ENCODE measurements around the gene PARP16. TPM values are rescaled to one million over a fixed set of nuclear protein-coding genes. Genes with fewer than 3 reads are reported as not detected.

The PARP16 gene
- total and polyA plus RNA-seq, 5 experiments from 2014 or later, result 22.9 to 39.3 (median 27.6) TPM

DNA sequence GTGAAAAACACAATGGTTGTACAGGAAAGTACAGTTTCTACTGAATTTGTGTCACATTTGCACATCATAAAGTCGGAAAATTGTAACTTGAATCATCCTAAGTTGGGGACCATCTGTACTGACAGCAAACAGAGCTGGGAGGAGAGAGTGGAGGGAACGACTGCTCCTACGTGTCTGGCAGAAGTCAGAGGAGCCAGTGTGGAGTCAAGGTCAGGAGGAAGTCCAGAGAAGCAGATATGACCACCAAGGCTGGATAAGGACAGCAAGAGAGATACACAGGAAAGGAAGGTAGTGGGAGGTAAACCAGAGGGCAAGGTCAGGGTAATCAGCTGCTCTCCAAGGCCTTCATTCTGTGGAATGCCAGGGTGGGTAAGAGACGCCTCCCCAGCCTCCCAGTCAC is 72.7 kb downstream of the PARP16 start:
- Mint-ChIP-seq H3K27ac (peak overlapping the region in 1 of 10 donors; percentile 6), H3K9me3 (peaks cover 0 to 1% (median 0%) of the 10 kb centered on the region in 9 donors), H3K36me3 (no peaks in the 10 kb centered on the region), H3K4me3 (no peak overlapping the region), H3K4me1 (peaks cover 0 to 13% (median 6%) of the 10 kb centered on the region in 4 donors), H3K27me3 (no peaks in the 10 kb centered on the region)
- DNase-seq (no peak), ATAC-seq (no peak)
- POLR2A ChIA-PET, result no interaction called here

GRCh38 chr15:65213241-65213640 is 73.4 kb downstream of the PARP16 start:
- H3K27me3 Mint-ChIP-seq, result no peaks in the 10 kb centered on the region
- H3K4me1 Mint-ChIP-seq, result peaks cover 0 to 13% (median 6%) of the 10 kb centered on the region in 4 donors
- no peak for DNase-seq
- no peaks in the 10 kb centered on the region for H3K36me3 Mint-ChIP-seq
- no peak overlapping the region for H3K4me3 Mint-ChIP-seq
- POLR2A ChIA-PET, result no interaction called here
- H3K9me3 Mint-ChIP-seq, result peaks cover 0 to 1% (median 0%) of the 10 kb centered on the region in 9 donors
- no peak for ATAC-seq
- no peak overlapping the region for H3K27ac Mint-ChIP-seq

GRCh38 chr15:65212097-65212496 is 74.6 kb downstream of the PARP16 start:
- peak; percentile 63 to 73 for ATAC-seq
- H3K27ac Mint-ChIP-seq, result peak overlapping the region in 2 of 10 donors; percentile 63 to 72
- peak in 8 of 10 donors; percentile 7 to 44 (median 24) for DNase-seq
- H3K4me3 Mint-ChIP-seq, result no peak overlapping the region
- H3K36me3 Mint-ChIP-seq, result no peaks in the 10 kb centered on the region
- peaks cover 0 to 1% (median 0%) of the 10 kb centered on the region in 9 donors for H3K9me3 Mint-ChIP-seq
- H3K27me3 Mint-ChIP-seq, result peaks cover 0 to 2% (median 0%) of the 10 kb centered on the region in 5 donors
- peaks cover 0 to 7% (median 5%) of the 10 kb centered on the region in 4 donors for H3K4me1 Mint-ChIP-seq
- POLR2A ChIA-PET, result interaction anchor here (0.6 to 1.1 kb wide), 3 partner anchors 10 to 305 kb away, joined by 3 read pairs; partner anchors contain the start of gene PARP16

DNA sequence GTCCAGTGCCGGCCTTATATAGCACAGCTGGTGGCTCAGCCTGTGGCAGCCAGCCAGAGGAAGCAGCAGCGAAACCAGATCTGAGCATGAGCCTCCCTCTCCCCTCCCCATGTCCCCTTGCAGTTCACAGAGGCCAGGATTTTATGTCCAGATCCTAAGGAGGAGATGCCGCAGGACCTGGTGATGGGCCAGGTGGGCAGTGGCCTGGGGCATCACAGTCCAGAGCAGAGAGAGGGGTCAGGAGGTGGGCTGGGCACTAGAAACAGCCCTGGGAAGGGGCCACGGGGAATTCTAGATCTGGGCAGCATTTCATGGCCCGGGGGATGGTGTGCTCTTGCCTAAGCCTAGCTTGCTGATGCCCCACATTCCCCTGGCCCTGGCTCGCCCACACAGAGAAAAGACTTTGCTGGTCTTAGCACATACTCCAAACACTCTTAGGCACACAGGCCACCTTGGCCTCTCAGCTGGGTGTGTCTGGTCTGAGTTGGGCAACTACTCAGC is 75.2 kb downstream of the PARP16 start:
- H3K27ac Mint-ChIP-seq, result peak overlapping the region in 1 of 10 donors; percentile 52

DNA sequence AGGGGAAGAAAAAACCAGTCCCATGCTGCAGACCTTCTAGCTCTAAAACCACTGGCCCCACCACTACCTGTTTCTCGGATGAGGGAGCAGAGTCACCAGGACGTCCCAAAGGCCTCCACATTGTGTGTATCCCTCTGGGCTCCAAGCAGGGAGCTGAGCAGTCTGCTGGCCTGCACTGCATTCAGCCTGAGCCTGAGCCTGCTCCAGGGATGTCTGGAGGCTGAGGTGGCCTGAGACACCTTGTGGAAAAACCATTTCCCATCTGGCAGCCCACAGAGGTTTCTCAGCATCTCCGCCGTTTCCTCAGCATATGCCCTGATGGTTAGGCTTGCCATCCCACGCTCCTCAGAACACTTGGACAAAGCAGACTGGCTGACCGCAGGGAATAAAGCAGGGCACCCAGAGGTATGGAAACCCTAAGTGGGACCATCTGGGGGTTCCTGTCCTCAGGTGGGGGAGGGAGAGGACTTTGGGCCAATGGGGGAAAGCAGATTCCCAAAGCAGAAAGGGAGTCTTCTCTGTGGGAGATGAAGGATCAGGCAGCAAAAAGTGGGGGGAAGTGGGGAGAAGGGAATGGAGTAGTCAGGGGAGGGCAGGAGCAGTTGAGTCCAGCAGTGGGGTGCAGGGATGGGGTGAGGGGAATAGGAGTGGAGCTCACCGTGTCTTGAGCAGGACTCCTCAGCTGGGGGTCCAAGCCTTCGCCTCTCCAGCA is 75.8 kb downstream of the PARP16 start, which contains the start of gene CILP:
Gene CILP (minus strand): TSS at position 704 of the 712 bp plus-strand sequence. CDS start 1,718 bp downstream, outside the sequence.
- H3K4me3 Mint-ChIP-seq, result no peak within 1 kb of the TSS
- no peak for DNase-seq
- POLR2A ChIA-PET, result no interaction called here
- peaks cover 0 to 1% (median 0%) of the 10 kb centered on the region in 9 donors for H3K9me3 Mint-ChIP-seq
- H3K36me3 Mint-ChIP-seq, result no peaks in the 10 kb centered on the region
- H3K4me1 Mint-ChIP-seq, result peaks cover 0 to 8% (median 5%) of the 10 kb centered on the region in 4 donors
- no peak for ATAC-seq
- peak within 1 kb of the TSS in 3 of 10 donors; percentile 52 to 72 (median 63) for H3K27ac Mint-ChIP-seq
- peaks cover 0 to 4% (median 0%) of the 10 kb centered on the region in 5 donors for H3K27me3 Mint-ChIP-seq

More for the DNA sequence above, 75.2 kb downstream of the PARP16 start:
- Mint-ChIP-seq H3K27me3 (peaks cover 0 to 4% (median 0%) of the 10 kb centered on the region in 5 donors), H3K9me3 (peaks cover 0 to 1% (median 0%) of the 10 kb centered on the region in 9 donors), H3K4me3 (no peak overlapping the region), H3K4me1 (peaks cover 0 to 8% (median 5%) of the 10 kb centered on the region in 4 donors), H3K36me3 (no peaks in the 10 kb centered on the region)
- POLR2A ChIA-PET, result interaction anchor here (1.0 to 1.1 kb wide), 2 partner anchors 9 to 75 kb away, joined by 3 read pairs; partner anchors contain the start of gene PARP16
- ATAC-seq, result no peak
- DNase-seq, result no peak

- H3K4me3 Mint-ChIP-seq, result no peak overlapping the region
- no peaks in the 10 kb centered on the region for H3K36me3 Mint-ChIP-seq
- peaks cover 0 to 4% (median 0%) of the 10 kb centered on the region in 5 donors for H3K27me3 Mint-ChIP-seq
- no peak for ATAC-seq
- peaks cover 0 to 8% (median 5%) of the 10 kb centered on the region in 4 donors for H3K4me1 Mint-ChIP-seq
- DNase-seq, result no peak
- H3K27ac Mint-ChIP-seq, result peak overlapping the region in 1 of 10 donors; percentile 46
- POLR2A ChIA-PET, result no interaction called here
- no peaks in the 10 kb centered on the region for H3K9me3 Mint-ChIP-seq
Observed at GRCh38 chr15:65209701-65210643, 76.7 kb downstream of the PARP16 start.

DNA sequence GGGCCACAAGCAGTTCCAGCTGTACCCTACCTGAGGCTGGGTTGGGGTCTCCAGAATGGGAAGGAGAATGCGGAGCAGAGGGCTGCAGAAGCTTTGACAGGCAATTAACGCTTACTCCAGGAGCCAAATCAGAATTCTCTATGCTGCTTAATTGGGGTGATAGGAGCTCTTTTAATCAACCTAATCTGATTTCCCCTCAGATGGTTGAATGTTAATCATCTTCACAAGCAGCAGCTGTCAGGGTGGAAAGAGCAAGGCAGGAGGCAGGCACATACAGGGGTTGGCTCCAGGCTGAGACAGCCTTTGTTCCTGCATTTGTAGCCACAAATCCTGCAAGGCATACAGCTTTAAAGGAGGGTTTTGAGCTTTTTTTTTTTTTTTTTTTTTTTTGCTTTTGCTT is 78.0 kb downstream of the PARP16 start:
- H3K27me3 Mint-ChIP-seq, result peaks cover 0 to 4% (median 0%) of the 10 kb centered on the region in 5 donors
- no peaks in the 10 kb centered on the region for H3K9me3 Mint-ChIP-seq
- DNase-seq (no peak), ATAC-seq (no peak)
- no peaks in the 10 kb centered on the region for H3K36me3 Mint-ChIP-seq
- no peak overlapping the region for H3K27ac Mint-ChIP-seq
- POLR2A ChIA-PET, result interaction anchor here (0.5 to 0.7 kb wide), 3 partner anchors 23 to 149 kb away, joined by 3 to 8 read pairs (median 6); no protein-coding TSS in a partner anchor
- no peak overlapping the region for H3K4me3 Mint-ChIP-seq
- H3K4me1 Mint-ChIP-seq, result peaks cover 0 to 8% (median 5%) of the 10 kb centered on the region in 4 donors

Other genes with a start within 250 kb of the PARP16 start
- not detected for gene SLC51B, start 241.5 kb downstream of the PARP16 start, total RNA-seq
- not detected for gene SLC51B, start 241.5 kb downstream of the PARP16 start, polyA plus RNA-seq
- gene RASL12, start 218.9 kb downstream of the PARP16 start, total RNA-seq, result not detected
- gene RASL12, start 218.9 kb downstream of the PARP16 start, polyA plus RNA-seq, result not detected
- gene KBTBD13, start 210.1 kb downstream of the PARP16 start, total RNA-seq, result not detected
- gene KBTBD13, start 210.1 kb downstream of the PARP16 start, polyA plus RNA-seq, result not detected
- gene UBAP1L, start 171.7 kb downstream of the PARP16 start, total RNA-seq, result 10 to 100 TPM; 14.2 to 16.6 TPM
- gene UBAP1L, start 171.7 kb downstream of the PARP16 start, polyA plus RNA-seq, result under 1 TPM in 1 of 3 donors, not detected in 2; 0.20 TPM
- gene PDCD7, start 153.1 kb downstream of the PARP16 start, total RNA-seq, result 10 to 100 TPM; 37.0 to 44.1 TPM
- gene PDCD7, start 153.1 kb downstream of the PARP16 start, polyA plus RNA-seq, result 10 to 100 TPM; 13.1 to 19.4 (median 15.8) TPM
- 10 to 100 TPM; 59.6 to 60.2 TPM for gene CLPX, start 101.5 kb downstream of the PARP16 start, total RNA-seq
- 10 to 100 TPM; 30.0 to 33.8 (median 31.3) TPM for gene CLPX, start 101.5 kb downstream of the PARP16 start, polyA plus RNA-seq
- under 1 TPM; 0.44 TPM for gene CILP, start 75.4 kb downstream of the PARP16 start, total RNA-seq
- under 1 TPM in 1 of 3 donors, not detected in 2; 0.10 TPM for gene CILP, start 75.4 kb downstream of the PARP16 start, polyA plus RNA-seq
- gene RNU5A-1, start 9.2 kb upstream of the PARP16 start, total RNA-seq, result not detected
- gene RNU5A-1, start 9.2 kb upstream of the PARP16 start, polyA plus RNA-seq, result not detected
- 10 to 100 TPM; 20.8 to 33.0 TPM for gene RNU5B-1, start 17.8 kb upstream of the PARP16 start, total RNA-seq
- gene RNU5B-1, start 17.8 kb upstream of the PARP16 start, polyA plus RNA-seq, result not detected
- gene IGDCC3, start 91.1 kb upstream of the PARP16 start, total RNA-seq, result not detected
- gene IGDCC3, start 91.1 kb upstream of the PARP16 start, polyA plus RNA-seq, result not detected
- gene IGDCC4, start 136.1 kb upstream of the PARP16 start, total RNA-seq, result under 1 TPM; 0.08 to 0.14 TPM
- under 1 TPM in 1 of 3 donors, not detected in 2; 0.12 TPM for gene IGDCC4, start 136.1 kb upstream of the PARP16 start, polyA plus RNA-seq
- gene DPP8, start 230.8 kb upstream of the PARP16 start, total RNA-seq, result 10 to 100 TPM; 60.3 to 63.8 TPM
- 10 to 100 TPM; 38.1 to 47.1 (median 41.8) TPM for gene DPP8, start 230.8 kb upstream of the PARP16 start, polyA plus RNA-seq
- 10 to 100 TPM; 22.8 to 25.2 TPM for gene HACD3, start 243.6 kb upstream of the PARP16 start, total RNA-seq
- 10 to 100 TPM; 26.1 to 31.6 (median 30.6) TPM for gene HACD3, start 243.6 kb upstream of the PARP16 start, polyA plus RNA-seq